Measurements from ENCODE around the gene ARHGEF28. TPM values are rescaled to one million over a fixed set of nuclear protein-coding genes. Genes with fewer than 3 reads are reported as not detected.

ARHGEF28 gene
- polyA plus RNA-seq, 5 donors = 8.2 to 16.8 (median 10.2) TPM

Other genes with a start within 250 kb of the ARHGEF28 start
- under 1 TPM in 3 of 5 donors, not detected in 2; 0.10 to 0.25 (median 0.13) TPM for gene FOXD1, start 177.4 kb upstream of the ARHGEF28 start, polyA plus RNA-seq (ENCODE audit: insufficient read depth in 1 of 5, insufficient read length in 5 of 5, low replicate concordance in 1 of 5)
- gene BTF3, start 127.8 kb upstream of the ARHGEF28 start, polyA plus RNA-seq (ENCODE audit: insufficient read depth in 1 of 5, insufficient read length in 5 of 5, low replicate concordance in 1 of 5) = 1,000 to 10,000 TPM in 1 of 5 donors, 100 to 1,000 TPM in 4; 913 to 1,026 (median 931) TPM
- 100 to 1,000 TPM in 1 of 5 donors, 10 to 100 TPM in 4; 48.4 to 109 (median 70.6) TPM for gene ANKRA2, start 60.6 kb upstream of the ARHGEF28 start, polyA plus RNA-seq (ENCODE audit: insufficient read depth in 1 of 5, insufficient read length in 5 of 5, low replicate concordance in 1 of 5)
- 10 to 100 TPM; 15.3 to 21.0 (median 18.0) TPM for gene UTP15, start 60.5 kb upstream of the ARHGEF28 start, polyA plus RNA-seq (ENCODE audit: insufficient read depth in 1 of 5, insufficient read length in 5 of 5, low replicate concordance in 1 of 5)